ENCODE data around the gene ITCH. TPM values are rescaled to one million over a fixed set of nuclear protein-coding genes. Genes with fewer than 3 reads are reported as not detected.
"Not testable (repeated sequence)": the region's sequence is repeated elsewhere in the genome, so short reads cannot be mapped to it uniquely, and the experiment has no call there.

ITCH gene
- total RNA-seq, 1 experiment from 2014 or later: 44.4 TPM

DNA sequence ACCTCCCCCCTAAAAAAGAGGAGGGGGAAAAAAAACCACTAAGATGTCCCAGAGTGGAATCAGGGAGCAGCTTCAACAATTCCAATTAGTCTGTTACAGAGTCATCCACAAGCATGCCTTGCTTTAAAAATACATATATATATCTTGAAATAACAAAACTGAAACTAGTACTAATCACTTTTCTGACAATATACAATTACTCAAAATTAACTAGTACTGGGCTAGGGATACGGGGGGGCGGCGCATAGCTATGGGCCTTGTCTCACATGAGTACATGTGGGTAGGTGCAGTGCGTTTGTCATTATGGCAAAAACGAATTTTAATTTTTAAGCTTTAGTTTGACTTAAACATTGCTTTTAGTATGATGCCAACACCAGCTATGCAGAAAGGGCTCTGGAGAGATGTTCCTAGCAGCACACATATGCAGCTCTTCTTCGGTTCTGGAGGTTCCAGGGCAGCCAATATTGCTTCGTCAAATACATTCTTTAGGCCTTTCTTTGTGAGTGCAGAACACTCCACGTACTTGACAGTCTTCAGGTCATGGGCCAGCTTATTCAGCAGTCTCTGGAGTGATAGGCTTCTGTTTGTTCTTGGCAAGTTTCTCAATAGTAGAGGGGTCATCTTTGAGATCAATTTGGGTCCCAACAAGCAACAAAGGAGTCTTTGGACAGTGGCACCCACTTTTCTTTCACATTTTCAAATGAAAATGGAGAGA, 38.8 kb downstream of the ITCH start:
- in situ Hi-C loops (cut with HindIII; ENCODE audit: low pct_unique_long_range_greater_than_20kb, low sequenced_read_pairs): no loop called here
- DNase-seq (ENCODE audit: low read depth, low spot score): no peak

DNA sequence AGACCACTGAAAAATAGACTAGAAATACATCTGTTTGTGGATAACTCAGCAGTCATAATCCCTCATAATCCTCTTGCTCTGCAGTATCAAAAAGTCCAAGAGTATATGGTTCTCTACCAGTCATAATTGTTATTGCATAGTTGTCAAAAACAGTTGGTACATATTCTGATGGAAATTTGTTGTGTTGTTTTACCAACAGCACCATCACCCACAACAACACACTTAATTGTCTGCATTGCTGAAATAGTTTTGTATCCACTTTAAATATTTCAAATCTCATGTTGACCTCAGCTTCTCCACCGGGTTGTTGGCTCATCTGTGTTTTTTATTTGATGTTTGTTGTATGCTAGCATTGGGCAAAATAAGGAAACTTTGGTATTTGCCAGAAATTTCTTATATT, 39.4 kb downstream of the ITCH start:
- in situ Hi-C loops (cut with HindIII; ENCODE audit: low pct_unique_long_range_greater_than_20kb, low sequenced_read_pairs): no loop called here
- no peak for DNase-seq (ENCODE audit: low read depth, low spot score)

DNA sequence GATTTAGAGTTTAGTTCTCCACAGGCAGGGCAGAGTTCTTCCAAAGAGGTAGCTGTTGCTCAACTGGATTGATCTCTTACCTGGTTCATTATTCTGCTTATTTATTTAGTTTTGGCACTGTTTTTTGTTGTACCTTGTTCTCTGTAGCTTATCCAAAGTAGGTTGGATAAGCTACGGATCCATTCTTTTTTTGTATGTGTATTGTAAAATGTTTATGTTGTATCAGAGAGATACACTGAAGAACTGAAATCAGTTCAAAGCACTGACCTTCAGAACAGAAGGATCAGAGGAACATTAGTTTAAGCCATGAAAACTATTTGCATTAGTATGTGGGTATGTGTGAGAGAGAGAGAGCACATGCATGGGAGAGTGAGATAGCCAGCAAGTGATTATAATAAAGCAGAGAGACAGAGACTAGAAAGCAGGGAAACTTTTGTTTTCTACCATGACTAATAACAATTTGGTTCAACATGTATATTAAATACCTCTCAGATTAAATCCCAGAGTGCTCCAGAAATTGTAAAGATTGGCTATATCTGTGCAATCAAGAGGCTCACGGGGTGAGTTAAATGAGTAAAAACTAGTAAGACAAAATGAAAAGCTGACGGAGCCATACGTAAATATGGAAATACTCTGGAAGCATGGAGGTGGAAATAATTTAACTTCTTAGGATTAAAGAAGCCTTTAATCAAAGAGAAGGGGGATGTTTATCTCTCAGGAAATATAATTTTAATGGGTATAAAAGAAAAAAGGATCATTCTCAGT, 40.2 kb downstream of the ITCH start:
- DNase-seq (ENCODE audit: low read depth, low spot score): no peak
- in situ Hi-C loops (cut with HindIII; ENCODE audit: low pct_unique_long_range_greater_than_20kb, low sequenced_read_pairs): no loop called here

DNA sequence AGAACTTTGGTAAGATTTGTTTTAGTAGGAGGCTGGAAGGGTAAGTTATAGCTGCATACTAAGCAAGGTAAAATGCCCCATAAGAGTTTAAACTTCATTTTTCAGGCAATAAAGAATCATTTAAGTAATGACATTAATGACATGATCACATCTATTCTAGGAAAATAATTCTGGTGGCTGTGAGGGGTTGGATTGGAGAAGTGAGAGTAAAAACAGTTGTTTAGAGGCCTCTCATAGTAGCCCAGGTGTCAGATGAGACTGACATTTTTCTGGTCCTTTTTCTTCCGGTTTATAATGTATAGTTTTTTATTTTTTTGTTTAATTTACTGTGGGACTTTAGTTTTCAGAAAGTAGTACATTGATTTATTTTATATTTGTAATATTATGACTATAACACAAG, 40.8 kb downstream of the ITCH start:
- DNase-seq (ENCODE audit: low read depth, low spot score): no peak
- in situ Hi-C loops (cut with HindIII; ENCODE audit: low pct_unique_long_range_greater_than_20kb, low sequenced_read_pairs): no loop called here

DNA sequence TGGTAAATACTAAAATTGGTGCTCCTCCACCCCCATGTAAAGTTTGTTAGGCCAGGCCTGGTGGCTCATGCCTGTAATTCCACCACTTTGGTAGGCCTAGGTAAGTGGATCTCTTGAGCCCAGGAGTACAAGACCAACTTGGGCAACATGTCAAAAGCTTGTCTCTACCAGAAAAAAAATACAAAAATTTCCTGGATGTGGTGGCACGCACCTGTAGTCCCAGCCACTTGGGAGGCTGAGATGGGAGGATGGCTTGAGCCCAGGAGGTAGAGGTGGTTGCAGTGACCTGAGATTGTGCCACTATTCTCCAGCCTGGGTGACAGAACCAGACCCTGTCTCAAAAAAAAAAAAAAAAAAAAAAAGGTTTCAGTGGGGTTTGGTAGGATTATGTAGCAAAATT, 41.7 kb downstream of the ITCH start:
- in situ Hi-C loops (cut with HindIII; ENCODE audit: low pct_unique_long_range_greater_than_20kb, low sequenced_read_pairs): no loop called here

DNA sequence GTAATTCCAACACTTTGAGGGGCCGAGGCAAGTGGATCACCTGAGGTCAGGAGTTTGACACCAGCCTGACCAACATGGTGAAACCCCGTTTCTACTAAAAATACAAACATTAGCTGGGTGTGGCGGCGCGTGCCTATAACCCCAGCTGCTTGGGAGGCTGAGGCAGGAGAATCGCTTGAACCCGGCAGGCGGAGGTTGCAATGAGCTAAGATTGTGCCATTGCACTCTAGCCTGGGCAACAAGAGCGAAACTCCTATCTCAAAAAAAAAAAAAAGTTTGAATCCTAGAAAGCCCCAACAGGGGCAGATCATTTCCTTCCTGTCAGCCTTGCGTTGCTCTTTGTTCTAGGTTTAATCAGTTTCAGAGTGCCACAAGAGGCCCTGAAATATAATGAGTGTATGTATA, 42.2 kb downstream of the ITCH start:
- DNase-seq (ENCODE audit: low read depth, low spot score): not testable (repeated sequence)

More for the DNA sequence above, 41.7 kb downstream of the ITCH start:
- DNase-seq (ENCODE audit: low read depth, low spot score): no peak

DNA sequence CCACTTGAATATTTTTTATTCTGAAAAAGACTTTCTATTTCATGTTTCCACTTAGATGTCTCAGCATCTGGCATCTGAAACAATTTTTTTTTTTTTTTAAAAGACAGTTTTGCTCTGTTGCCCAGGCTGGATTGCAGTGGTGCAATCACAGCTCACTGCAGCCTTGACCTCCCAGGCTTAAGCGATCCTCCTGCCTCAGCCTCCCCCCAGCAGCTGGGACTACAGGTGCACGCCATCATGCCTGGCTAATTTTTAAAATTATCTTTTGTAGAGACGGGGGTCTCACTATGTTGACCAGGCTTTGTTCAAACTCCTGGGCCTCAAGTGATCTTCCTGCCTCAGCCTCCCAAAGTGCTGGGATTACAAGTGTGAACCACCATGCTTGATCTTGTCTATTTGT, 42.9 kb downstream of the ITCH start:
- DNase-seq (ENCODE audit: low read depth, low spot score); in situ Hi-C loops (cut with HindIII; ENCODE audit: low pct_unique_long_range_greater_than_20kb, low sequenced_read_pairs): not testable (repeated sequence)

More for the DNA sequence above, 42.2 kb downstream of the ITCH start:
- in situ Hi-C loops (cut with HindIII; ENCODE audit: low pct_unique_long_range_greater_than_20kb, low sequenced_read_pairs): not testable (repeated sequence)

DNA sequence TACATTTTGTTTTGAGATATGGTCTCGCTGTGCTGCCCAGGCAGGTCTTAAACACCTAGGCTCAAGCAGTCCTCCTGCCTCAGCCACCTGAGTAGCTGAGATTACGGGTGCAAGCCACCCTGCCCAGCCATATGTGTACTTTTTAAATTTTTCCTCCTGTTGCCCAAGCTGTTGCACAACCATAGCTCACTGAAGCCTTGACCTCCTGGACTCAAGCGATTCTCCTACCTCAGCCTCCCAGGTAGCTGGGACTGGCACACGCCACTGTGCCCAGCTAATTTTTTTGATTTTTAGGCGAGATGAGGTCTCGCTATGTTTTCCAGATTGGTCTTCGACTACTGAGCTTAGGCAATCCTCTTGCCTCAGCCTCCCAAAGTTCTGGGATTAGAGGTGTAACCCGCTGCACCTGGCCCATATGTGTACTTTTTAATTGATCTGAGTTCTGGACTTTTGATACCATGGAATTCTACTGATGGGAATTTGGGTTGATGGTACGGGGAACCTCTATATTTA, 44.9 kb downstream of the ITCH start:
- no peak for DNase-seq (ENCODE audit: low read depth, low spot score)
- in situ Hi-C loops (cut with HindIII; ENCODE audit: low pct_unique_long_range_greater_than_20kb, low sequenced_read_pairs): no loop called here

DNA sequence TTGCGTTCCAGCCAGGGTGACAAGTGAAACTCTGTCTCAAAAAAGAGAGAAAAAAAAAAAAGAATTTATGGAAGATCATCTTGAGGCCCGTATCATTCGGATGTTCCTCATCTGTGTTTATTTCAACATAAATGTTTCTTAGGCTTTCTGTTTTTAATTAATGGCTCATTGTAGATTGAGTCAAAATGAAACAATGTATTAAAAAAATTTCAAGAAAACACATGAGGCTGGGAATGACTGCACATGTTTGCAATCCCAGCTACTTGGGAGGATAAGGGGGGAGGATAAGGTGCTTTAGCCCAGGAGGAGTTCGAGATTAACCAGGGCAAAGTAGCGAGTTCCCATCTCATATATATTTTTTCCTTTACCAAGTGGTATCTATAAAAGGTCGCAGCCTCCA, 47.3 kb downstream of the ITCH start:
- in situ Hi-C loops (cut with HindIII; ENCODE audit: low pct_unique_long_range_greater_than_20kb, low sequenced_read_pairs): no loop called here
- DNase-seq (ENCODE audit: low read depth, low spot score): no peak

DNA sequence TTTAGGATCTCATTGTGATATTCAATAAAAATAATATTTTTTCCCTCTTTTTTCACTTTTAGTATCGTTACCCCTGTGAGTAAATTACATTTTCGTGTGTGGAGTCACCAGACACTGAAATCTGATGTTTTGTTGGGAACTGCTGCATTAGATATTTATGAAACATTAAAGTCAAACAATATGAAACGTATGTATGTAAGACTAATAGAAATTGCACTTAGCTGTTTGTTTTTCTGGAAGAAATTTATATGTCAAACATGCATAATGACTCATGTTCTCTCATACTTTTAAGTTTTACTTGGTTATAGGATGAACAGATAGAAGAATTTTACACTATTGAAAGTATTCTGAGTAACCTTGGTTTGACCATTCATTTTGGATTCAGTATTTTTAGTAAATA, 49.4 kb downstream of the ITCH start:
- in situ Hi-C loops (cut with HindIII; ENCODE audit: low pct_unique_long_range_greater_than_20kb, low sequenced_read_pairs): no loop called here

DNA sequence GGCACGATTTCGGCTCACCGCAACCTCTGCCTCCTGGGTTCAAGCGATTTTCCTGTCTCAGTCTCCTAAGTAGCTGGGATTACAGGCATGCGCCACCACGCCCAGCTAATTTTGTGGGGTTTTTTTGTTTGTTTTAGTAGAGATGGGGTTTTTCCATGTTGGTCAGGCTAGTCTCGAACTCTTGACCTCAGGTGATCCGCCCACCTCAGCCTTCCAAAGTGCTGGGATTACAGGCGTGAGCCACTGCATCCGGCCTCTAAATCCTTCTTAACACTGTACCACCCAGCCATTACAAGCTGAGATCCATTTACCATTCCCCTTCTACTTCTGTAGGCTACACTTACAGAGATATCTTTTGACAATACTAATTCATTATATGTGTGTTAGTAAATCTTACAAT, 51.5 kb downstream of the ITCH start:
- in situ Hi-C loops (cut with HindIII; ENCODE audit: low pct_unique_long_range_greater_than_20kb, low sequenced_read_pairs); DNase-seq (ENCODE audit: low read depth, low spot score): not testable (repeated sequence)

More for the DNA sequence above, 49.4 kb downstream of the ITCH start:
- DNase-seq (ENCODE audit: low read depth, low spot score): no peak

DNA sequence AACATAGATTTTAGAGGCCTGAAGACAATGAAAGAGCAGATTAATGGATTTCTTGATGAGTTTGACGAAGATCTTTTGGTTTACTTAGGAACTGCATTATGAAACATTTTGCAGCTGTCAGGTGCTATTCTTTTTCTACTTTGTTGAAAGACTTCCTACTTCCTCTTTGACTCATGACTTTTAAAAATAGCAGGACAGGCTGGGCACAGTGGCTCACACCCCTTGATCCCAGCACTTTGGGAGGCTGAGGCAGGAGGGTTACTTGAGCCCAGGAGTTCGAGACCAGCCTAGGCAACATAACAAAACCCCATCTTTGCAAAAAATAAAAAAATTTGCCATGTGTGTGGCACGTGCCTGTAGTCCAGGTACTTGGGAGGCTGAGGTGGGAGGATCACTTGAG, 52.0 kb downstream of the ITCH start:
- no peak for DNase-seq (ENCODE audit: low read depth, low spot score)
- in situ Hi-C loops (cut with HindIII; ENCODE audit: low pct_unique_long_range_greater_than_20kb, low sequenced_read_pairs): no loop called here

DNA sequence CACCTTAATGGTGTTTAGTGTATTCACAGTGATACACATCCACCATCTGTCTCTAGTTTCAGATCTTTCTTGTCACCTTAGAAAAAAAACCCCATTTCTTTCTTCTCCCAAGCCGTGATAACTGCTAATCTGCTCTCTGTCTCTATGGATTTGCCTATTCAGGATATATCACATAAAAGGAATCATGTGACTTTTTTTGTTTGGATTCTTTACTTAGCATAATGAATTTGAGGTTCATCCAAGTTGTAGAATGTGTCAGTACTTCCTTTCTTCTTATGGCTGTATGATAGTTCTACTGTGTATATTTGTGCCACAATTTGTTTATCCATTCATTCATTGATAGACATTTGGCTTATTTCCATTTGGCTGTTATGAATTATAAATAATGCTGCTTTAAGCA, 57.1 kb downstream of the ITCH start:
- in situ Hi-C loops (cut with HindIII; ENCODE audit: low pct_unique_long_range_greater_than_20kb, low sequenced_read_pairs): no loop called here

DNA sequence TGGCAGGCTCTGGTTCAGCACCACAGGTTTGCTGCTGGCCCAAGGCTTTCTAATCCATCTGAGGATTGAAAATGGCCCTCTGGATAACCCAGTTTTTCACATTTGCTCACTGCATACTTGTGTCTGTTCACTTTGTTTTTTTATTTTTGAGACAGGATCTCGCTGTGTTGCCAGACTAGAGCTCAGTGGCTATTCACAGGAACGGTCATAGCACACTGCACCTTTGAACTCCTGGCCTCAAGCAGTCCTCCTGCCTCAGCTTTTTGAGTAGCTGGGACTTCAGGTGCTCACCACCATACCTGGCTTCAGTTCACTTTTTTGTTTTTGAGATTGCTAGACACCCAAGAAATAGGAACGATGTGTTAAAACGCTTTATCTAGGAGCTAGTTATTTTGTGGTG, 57.9 kb downstream of the ITCH start:
- DNase-seq (ENCODE audit: low read depth, low spot score): no peak
- in situ Hi-C loops (cut with HindIII; ENCODE audit: low pct_unique_long_range_greater_than_20kb, low sequenced_read_pairs): no loop called here

More for the DNA sequence above, 57.1 kb downstream of the ITCH start:
- DNase-seq (ENCODE audit: low read depth, low spot score): no peak

DNA sequence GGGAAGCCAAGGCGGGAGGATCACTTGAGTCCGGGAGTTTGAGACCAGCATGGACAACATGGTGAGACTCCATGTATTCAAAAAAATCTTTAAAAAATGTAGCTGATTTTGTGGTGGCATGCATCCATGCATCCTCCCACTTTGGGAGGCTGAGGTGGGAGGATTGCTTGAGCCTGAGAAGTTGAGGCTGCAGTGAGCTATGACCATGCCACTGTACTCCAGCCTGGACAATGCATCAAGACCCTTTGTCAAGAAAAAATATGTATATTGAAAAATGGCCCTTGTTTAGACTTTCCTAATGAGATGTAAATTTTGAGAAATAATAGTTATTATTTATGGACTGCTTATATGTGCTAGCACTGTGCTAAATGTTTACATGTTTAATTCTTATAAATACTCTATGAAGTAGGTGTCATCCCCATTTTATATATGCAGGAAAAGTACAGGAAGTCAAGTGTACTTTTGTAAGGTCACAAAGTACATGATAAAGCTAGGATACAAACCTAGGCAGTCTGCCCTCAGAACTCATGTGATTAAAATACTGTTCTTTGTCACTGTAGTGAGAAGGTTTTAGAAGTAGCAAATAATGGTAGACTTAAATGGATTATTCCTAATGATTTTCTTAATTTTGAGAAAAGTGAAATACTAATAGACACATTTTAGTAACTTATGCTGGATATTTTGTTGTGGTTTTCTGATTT, 58.8 kb downstream of the ITCH start:
- in situ Hi-C loops (cut with HindIII; ENCODE audit: low pct_unique_long_range_greater_than_20kb, low sequenced_read_pairs): no loop called here
- peak; percentile 22 for DNase-seq (ENCODE audit: low read depth, low spot score)

DNA sequence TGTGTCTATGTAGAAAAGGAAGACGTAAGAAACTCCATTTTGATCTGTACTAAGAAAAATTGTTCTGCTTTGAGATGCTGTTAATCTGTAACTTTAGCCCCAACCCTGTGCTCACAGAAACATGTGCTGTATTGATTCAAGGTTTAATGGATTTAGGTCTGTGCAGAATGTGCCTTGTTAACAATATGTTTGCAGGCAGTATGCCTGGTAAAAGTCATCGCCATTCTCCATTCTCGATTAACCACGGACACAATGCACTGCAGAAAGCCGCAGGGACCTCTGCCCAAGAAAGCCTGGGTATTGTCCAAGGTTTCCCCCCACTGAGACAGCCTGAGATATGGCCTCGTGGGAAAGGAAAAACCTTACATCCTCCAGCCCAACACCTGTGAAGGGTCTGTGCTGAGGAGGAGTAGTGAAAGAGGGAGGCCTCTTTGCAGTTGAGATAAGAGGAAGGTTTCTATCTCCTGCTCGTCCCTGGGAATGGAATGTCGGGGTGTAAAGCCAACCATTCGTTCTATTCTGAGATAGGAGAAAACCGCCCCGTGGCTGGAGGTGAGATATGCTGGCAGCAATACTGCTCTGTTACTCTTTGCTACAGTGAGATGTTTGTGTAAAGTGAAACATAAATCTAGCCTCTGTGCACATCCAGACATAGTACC, 62.1 kb downstream of the ITCH start:
- in situ Hi-C loops (cut with HindIII; ENCODE audit: low pct_unique_long_range_greater_than_20kb, low sequenced_read_pairs); DNase-seq (ENCODE audit: low read depth, low spot score): not testable (repeated sequence)

DNA sequence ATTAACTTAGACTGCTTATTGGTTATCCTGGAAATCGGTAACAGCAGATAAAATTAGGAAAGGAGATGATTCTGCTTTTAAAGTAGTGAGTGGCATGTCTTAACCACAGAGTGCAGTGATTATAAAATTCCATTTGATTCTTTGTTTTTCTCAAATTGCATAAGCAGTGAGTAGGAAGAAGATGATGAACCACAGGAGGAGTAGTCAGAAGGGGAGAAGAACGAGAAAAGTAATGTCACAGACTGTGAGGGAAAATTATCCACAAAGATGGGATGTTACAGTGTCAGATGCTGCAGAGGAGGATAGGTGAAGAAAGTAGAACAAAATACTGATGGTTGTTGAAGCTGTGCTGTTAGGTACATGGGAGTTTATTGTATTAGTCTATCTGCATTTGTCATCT, 63.0 kb downstream of the ITCH start:
- DNase-seq (ENCODE audit: low read depth, low spot score): no peak
- in situ Hi-C loops (cut with HindIII; ENCODE audit: low pct_unique_long_range_greater_than_20kb, low sequenced_read_pairs): no loop called here

DNA sequence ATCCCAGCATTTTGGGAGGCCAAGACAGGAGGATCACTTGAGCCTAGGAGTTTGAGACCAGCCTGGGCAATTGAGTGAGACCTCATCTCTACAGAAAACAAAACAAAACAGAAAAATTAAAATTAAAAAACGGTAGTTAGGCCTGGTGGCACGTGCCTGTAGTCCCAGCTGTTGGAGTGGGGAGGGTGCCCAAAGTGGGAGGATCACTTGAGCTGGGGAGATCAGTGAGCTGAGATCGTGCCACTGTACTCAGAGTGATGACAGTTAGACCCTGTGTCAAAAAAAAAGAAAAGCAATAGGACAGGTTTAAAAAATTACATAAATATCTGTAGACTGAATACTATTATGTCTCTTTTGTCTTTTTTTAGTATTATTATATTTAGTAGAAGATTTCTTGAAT, 64.3 kb downstream of the ITCH start:
- no peak for DNase-seq (ENCODE audit: low read depth, low spot score)
- in situ Hi-C loops (cut with HindIII; ENCODE audit: low pct_unique_long_range_greater_than_20kb, low sequenced_read_pairs): no loop called here
